Endothelial cell of umbilical vein (primary cell): Measurements from ENCODE around the gene ANKRD28.

Experiments used
- EZH2 ChIP-seq: IDR thresholded peaks from 2 replicates; pipeline ENCODE4 v1.6.1; 2012; ENCODE audit warnings: borderline replicate concordance, low read depth, mild to moderate bottlenecking, moderate library complexity, low read length, inconsistent platforms; ENCODE audit not compliant: severe bottlenecking
- POLR2A ChIP-seq: IDR thresholded peaks from 2 replicates; pipeline ENCODE4 v1.6.1; 2012; ENCODE audit warnings: low read depth, mild to moderate bottlenecking, control low read depth, low read length

- TF ChIP-seq EZH2 (no peak), POLR2A (no peak)
These were observed 84.4 kb downstream of the ANKRD28 start for GRCh38 chr3:15713364-15713763.
